B cell (primary cell): Measurements from ENCODE around the gene MAPK9. TPM values are rescaled to one million over a fixed set of nuclear protein-coding genes. Genes with fewer than 3 reads are reported as not detected.
"Not testable (repeated sequence)": the region's sequence is repeated elsewhere in the genome, so short reads cannot be mapped to it uniquely, and the experiment has no call there.

Source experiments
- ATAC-seq: fragments of 200-7000 bp; cut with Tn5 transposase; one replicate; pipeline ENCODE4 v1.10.0; 2021; ENCODE audit warnings: low read depth, mild to moderate bottlenecking, moderate number of reproducible peaks, moderate library complexity
- CTCF ChIA-PET: fragments of 350-600 bp; sonication (Branson Sonifier 250); formaldehyde crosslinking; loops from one replicate; lab custom pipeline; 2021; ENCODE audit warnings: antibody characterized with exemption, inconsistent platforms; lab: Charles Lee
- POLR2A ChIA-PET: fragments of 350-600 bp; sonication (Branson Sonifier 250); formaldehyde crosslinking; loops from one replicate; lab custom pipeline; 2021; ENCODE audit warnings: antibody characterized with exemption; lab: Charles Lee
- DNase-seq: peaks from one replicate; pipeline ENCODE4 v3.0.0; 2013
- H2AFZ ChIP-seq: 2 replicates; pipeline ENCODE4 v1.6.1; 2012; ENCODE audit warnings: mild to moderate bottlenecking, low read depth, low read length; ENCODE audit not compliant: insufficient read depth, poor library complexity, severe bottlenecking
- H3K27ac ChIP-seq, 2 donors: 1 replicate in 1 of 2; 2 replicates in 1 of 2; pipeline ENCODE4 v1.5.1; 2012 to 2013; ENCODE audit warnings: low read length in 2 of 2, mild to moderate bottlenecking in 2 of 2, moderate library complexity in 1 of 2
- H3K27me3 ChIP-seq, 4 experiments: fragments of 200-600 bp in 1 of 4; sonication (generic) in 1 of 4; replicated peaks in 1 of 4; 1 replicate in 2 of 4; 2 replicates in 2 of 4; pipeline versions ENCODE4 v1.6.1 to v1.7.0; 2013 to 2016; ENCODE audit warnings: low read length in 3 of 4, mild to moderate bottlenecking in 2 of 4, mixed read lengths in 1 of 4, moderate library complexity in 1 of 4; ENCODE audit not compliant: insufficient read depth in 4 of 4, control insufficient read depth in 3 of 4; ENCODE audit errors: control extremely low read depth in 1 of 4
- H3K36me3 ChIP-seq, 2 experiments: replicated peaks in 1 of 2; 1 replicate in 1 of 2; 2 replicates in 1 of 2; pipeline versions ENCODE4 v1.6.1 to v1.7.1; 2013; ENCODE audit warnings: low read length in 1 of 2; ENCODE audit not compliant: insufficient read depth in 2 of 2, control insufficient read depth in 1 of 2; ENCODE audit errors: control extremely low read depth in 1 of 2, extremely low read depth in 1 of 2
- H3K4me1 ChIP-seq, 2 donors: fragments of 200-600 bp in 1 of 2; sonication (generic) in 1 of 2; 1 replicate in 1 of 2; 2 replicates in 1 of 2; pipeline versions ENCODE4 v1.5.1 to v1.6.1; 2013 to 2017; ENCODE audit warnings: low read length in 2 of 2; ENCODE audit not compliant: control insufficient read depth in 2 of 2, insufficient read depth in 2 of 2
- H3K4me2 ChIP-seq: replicated peaks from 2 replicates; pipeline ENCODE3; 2012; ENCODE audit warnings: mild to moderate bottlenecking, low read depth, low read length; ENCODE audit not compliant: poor library complexity, severe bottlenecking
- H3K4me3 ChIP-seq, 5 experiments: fragments of 200-600 bp in 1 of 5; sonication (generic) in 1 of 5; 1 replicate in 3 of 5; 2 replicates in 2 of 5; pipeline versions ENCODE4 v1.5.1 to v1.7.0; 2011 to 2016; ENCODE audit warnings: low read length in 4 of 5, mild to moderate bottlenecking in 4 of 5, low read depth in 2 of 5, control low read depth in 1 of 5, moderate library complexity in 1 of 5; ENCODE audit not compliant: insufficient read depth in 1 of 5; ENCODE audit errors: control extremely low read depth in 1 of 5, extremely low read depth in 1 of 5
- H3K79me2 ChIP-seq: fragments of 200-600 bp; sonication (generic); one replicate; pipeline ENCODE4 v1.6.0; 2016; ENCODE audit warnings: low read length; ENCODE audit not compliant: control insufficient read depth, insufficient read depth
- H3K9ac ChIP-seq: fragments of 200-600 bp; sonication (generic); 2 replicates; pipeline ENCODE4 v1.6.1; 2017; ENCODE audit warnings: mild to moderate bottlenecking, low read length, moderate library complexity
- H3K9me3 ChIP-seq, 3 donors: one replicate each; pipeline versions ENCODE4 v1.6.1 to v1.7.1; 2013; ENCODE audit warnings: low read length in 2 of 3; ENCODE audit not compliant: control insufficient read depth in 2 of 3, insufficient read depth in 1 of 3; ENCODE audit errors: control extremely low read depth in 1 of 3
- H4K20me1 ChIP-seq: 2 replicates; pipeline ENCODE4 v1.6.0; 2012; ENCODE audit warnings: mild to moderate bottlenecking, low read length; ENCODE audit not compliant: insufficient read depth, control insufficient read depth, poor library complexity, severe bottlenecking
- H3K27ac Mint-ChIP-seq: one replicate; pipeline ENCODE4 v1.8.0; 2021; ENCODE audit warnings: mixed read lengths
- H3K27me3 Mint-ChIP-seq: one replicate; pipeline ENCODE4 v1.8.0; 2021; ENCODE audit warnings: mixed read lengths
- H3K4me1 Mint-ChIP-seq: one replicate; pipeline ENCODE4 v1.8.0; 2021; ENCODE audit warnings: mixed read lengths
- H3K4me3 Mint-ChIP-seq: one replicate; pipeline ENCODE4 v1.8.0; 2021; ENCODE audit warnings: mixed read lengths
- H3K9me3 Mint-ChIP-seq: one replicate; pipeline ENCODE4 v1.8.0; 2022; ENCODE audit warnings: mixed read lengths; ENCODE audit not compliant: insufficient read depth
- CTCF ChIP-seq: fragments of 200-600 bp; IDR thresholded peaks from one replicate; pipeline ENCODE4 v1.8.0; 2022; ENCODE audit warnings: antibody characterized with exemption, mild to moderate bottlenecking
- EZH2 ChIP-seq: IDR thresholded peaks from 2 replicates; pipeline ENCODE4 v1.6.1; 2012; ENCODE audit warnings: borderline replicate concordance, low read depth, mild to moderate bottlenecking, moderate library complexity, low read length; ENCODE audit not compliant: insufficient read depth, poor library complexity, severe bottlenecking
- WGBS: methylation state at CpG from one replicate; pipeline ENCODE4 v1.1.5; 2013; ENCODE audit warnings: missing lambda C conversion rate; ENCODE audit not compliant: insufficient coverage; 5-methylcytosine and 5-hydroxymethylcytosine counted together
- intact Hi-C: fragments of 100-400 bp; cut with micrococcal nuclease; formaldehyde crosslinking; loops from one replicate; pipeline ENCODE4 v1.10.0; 2022
- polyA plus RNA-seq: library from polyadenylated mRNA; depleted of rRNA; stranded (reverse); fragments of >200 nt; gene quantifications from 2 replicates; pipeline ENCODE4 v1.2.3, GENCODE V29; 2012
- total RNA-seq, 2 donors: library from RNA; stranded (reverse); fragments of 120-200 nt in 1 of 2; gene quantifications; 1 replicate in 1 of 2; 2 replicates in 1 of 2; pipeline versions ENCODE4 v1.2.3 to v1.2.4, GENCODE V29; 2013 to 2022

Gene MAPK9
- total and polyA plus RNA-seq, 2 donors (not counting 1 experiment from before 2014, with no cell fraction given), result 19.7 to 40.4 TPM

- DNase-seq (no peak), ATAC-seq (no peak)
- Histone ChIP-seq H3K79me2 (no peaks in the 10 kb centered on the region), H3K4me2 (no peak overlapping the region), H3K9me3 (no peaks in the 10 kb centered on the region), H3K4me1 (peaks cover 5% of the 10 kb centered on the region in 2 donors), H3K27me3 (no peaks in the 10 kb centered on the region), H3K27ac (no peak overlapping the region), H2AFZ (no peak overlapping the region), H3K9ac (no peak overlapping the region), H3K4me3 (no peak overlapping the region), H4K20me1 (no peaks in the 10 kb centered on the region), H3K36me3 (no peaks in the 10 kb centered on the region)
- Mint-ChIP-seq H3K9me3 (no peaks in the 10 kb centered on the region), H3K4me3 (no peak overlapping the region), H3K4me1 (peaks cover 13% of the 10 kb centered on the region), H3K27ac (no peak overlapping the region), H3K27me3 (peaks cover 16% of the 10 kb centered on the region)
- TF ChIP-seq CTCF, result no peak
- no peak for TF ChIP-seq EZH2
- ChIA-PET CTCF (interaction anchor here (0.6 kb wide), 1 partner anchor 108 kb away, joined by 3 read pairs; no protein-coding TSS in a partner anchor), POLR2A (no interaction called here)
- WGBS, result 56% methylated on average over 2 of the region's 3 CpGs
- intact Hi-C loops, result no loop called here
These were observed 7.6 kb upstream of the MAPK9 start for GRCh38 chr5:180299526-180299925.

GRCh38 chr5:180299014-180299413, 7.1 kb upstream of the MAPK9 start:
- H4K20me1 ChIP-seq, H3K4me3 Mint-ChIP-seq, POLR2A ChIA-PET, H3K9ac ChIP-seq, ATAC-seq, CTCF ChIA-PET, H3K27me3 ChIP-seq, H3K9me3 Mint-ChIP-seq, H3K4me3 ChIP-seq, H3K9me3 ChIP-seq, H3K79me2 ChIP-seq, H3K36me3 ChIP-seq, H2AFZ ChIP-seq, intact Hi-C loops, DNase-seq, H3K4me2 ChIP-seq, H3K27ac Mint-ChIP-seq, H3K27ac ChIP-seq: not testable (repeated sequence)
- WGBS, result 90% methylated on average over 9 of the region's 14 CpGs
- Mint-ChIP-seq H3K27me3 (peaks cover 16% of the 10 kb centered on the region), H3K4me1 (peaks cover 18% of the 10 kb centered on the region)
- H3K4me1 ChIP-seq, result peaks cover 10% of the 10 kb centered on the region in 2 donors
